ENCODE data around the gene ZNF488.

The ZNF488 gene

DNA sequence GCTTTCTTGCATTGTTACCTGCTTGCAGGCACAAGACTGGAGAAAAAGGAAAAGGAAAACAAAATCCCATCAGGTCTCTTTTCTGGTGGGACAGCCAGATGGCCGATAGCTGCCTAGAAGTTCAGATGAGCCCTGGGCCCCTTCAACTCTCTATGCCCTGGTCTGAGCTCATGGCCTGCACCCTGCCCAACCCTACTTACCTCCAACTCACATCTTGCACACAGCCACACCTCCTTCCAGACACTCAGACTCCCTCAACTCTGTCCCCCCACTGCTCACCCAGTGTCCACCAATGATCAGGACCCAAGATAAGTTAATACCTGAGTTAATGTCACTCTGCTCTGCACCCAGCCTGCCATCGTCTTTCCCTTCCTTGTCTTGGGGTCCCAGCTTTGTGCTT lies 25.0 kb downstream of the ZNF488 start:
- Histone ChIP-seq H3K9ac (ENCODE audit: low read length) (no peak overlapping the region), H3K4me3 (ENCODE audit: low read length) (no peak overlapping the region), H3K27me3 (ENCODE audit: control insufficient read depth, insufficient read depth, low read length) (no peaks in the 10 kb centered on the region), H3K4me1 (ENCODE audit: control insufficient read depth, insufficient read depth, low read length) (no peaks in the 10 kb centered on the region), H3K9me3 (ENCODE audit: control insufficient read depth, low read length) (no peaks in the 10 kb centered on the region), H3K36me3 (ENCODE audit: control insufficient read depth, insufficient read depth, low read length) (no peaks in the 10 kb centered on the region)

DNA sequence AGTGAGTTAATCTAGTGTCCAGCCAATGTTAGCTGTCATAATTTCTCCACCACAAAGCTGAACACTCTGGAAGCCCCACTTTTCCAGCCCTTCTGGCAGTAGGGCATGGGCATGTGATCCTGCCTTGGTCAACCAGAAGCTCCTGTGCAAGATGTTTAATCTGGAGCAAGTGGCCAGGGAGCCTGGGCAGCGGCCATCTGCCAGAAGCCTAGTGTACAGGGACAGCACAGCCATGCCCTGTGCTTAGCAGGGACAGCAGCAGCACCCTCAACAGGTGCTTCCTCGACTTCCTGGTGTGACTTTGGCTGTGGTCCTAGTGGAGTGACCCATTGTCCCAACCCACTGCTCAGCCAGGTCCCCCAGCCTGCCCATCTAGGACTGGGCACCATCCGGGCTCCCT lies 25.6 kb downstream of the ZNF488 start:
- Histone ChIP-seq H3K36me3 (ENCODE audit: control insufficient read depth, insufficient read depth, low read length) (no peaks in the 10 kb centered on the region), H3K4me3 (ENCODE audit: low read length) (no peak overlapping the region), H3K9me3 (ENCODE audit: control insufficient read depth, low read length) (no peaks in the 10 kb centered on the region), H3K9ac (ENCODE audit: low read length) (no peak overlapping the region), H3K4me1 (ENCODE audit: control insufficient read depth, insufficient read depth, low read length) (no peaks in the 10 kb centered on the region), H3K27me3 (ENCODE audit: control insufficient read depth, insufficient read depth, low read length) (no peaks in the 10 kb centered on the region)

DNA sequence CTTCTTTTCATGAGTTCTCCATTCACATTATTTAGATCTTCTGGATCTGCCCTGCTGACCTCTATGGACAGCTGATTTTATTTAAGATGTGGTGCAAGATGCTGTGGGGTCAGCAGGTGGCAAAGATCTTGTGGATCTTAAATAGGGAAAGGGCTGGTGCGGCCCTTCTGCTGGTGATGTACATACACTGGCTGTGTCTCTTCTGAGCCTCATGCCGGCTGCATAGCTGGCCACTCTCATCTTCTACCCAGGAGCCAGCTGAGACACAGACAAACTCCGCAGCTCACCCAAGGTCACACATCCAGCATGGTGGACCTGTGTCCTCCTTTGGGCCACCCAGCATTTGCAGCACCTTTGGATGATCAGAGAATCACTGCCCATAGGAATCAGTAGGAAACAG lies 26.2 kb downstream of the ZNF488 start:
- Histone ChIP-seq H3K4me1 (ENCODE audit: control insufficient read depth, insufficient read depth, low read length) (no peaks in the 10 kb centered on the region), H3K4me3 (ENCODE audit: low read length) (no peak overlapping the region), H3K9me3 (ENCODE audit: control insufficient read depth, low read length) (no peaks in the 10 kb centered on the region), H3K9ac (ENCODE audit: low read length) (no peak overlapping the region), H3K36me3 (ENCODE audit: control insufficient read depth, insufficient read depth, low read length) (no peaks in the 10 kb centered on the region), H3K27me3 (ENCODE audit: control insufficient read depth, insufficient read depth, low read length) (no peaks in the 10 kb centered on the region)

DNA sequence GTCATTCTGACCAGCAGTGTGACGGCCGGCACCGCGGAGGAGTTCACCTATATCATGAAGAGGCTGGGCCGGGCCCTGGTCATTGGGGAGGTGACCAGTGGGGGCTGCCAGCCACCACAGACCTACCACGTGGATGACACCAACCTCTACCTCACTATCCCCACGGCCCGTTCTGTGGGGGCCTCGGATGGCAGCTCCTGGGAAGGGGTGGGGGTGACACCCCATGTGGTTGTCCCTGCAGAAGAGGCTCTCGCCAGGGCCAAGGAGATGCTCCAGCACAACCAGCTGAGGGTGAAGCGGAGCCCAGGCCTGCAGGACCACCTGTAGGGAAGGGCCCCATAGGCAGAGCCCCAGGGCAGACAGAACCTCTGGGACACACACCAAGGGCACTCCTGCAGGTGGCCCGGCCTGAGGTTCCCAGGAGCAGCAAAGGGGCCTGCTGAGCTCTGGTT lies 26.9 kb downstream of the ZNF488 start:
- H3K4me3 ChIP-seq (ENCODE audit: low read length) = no peak overlapping the region
- no peaks in the 10 kb centered on the region for H3K4me1 ChIP-seq (ENCODE audit: control insufficient read depth, insufficient read depth, low read length)
- no peak overlapping the region for H3K9ac ChIP-seq (ENCODE audit: low read length)
- H3K9me3 ChIP-seq (ENCODE audit: control insufficient read depth, low read length) = no peaks in the 10 kb centered on the region
- no peaks in the 10 kb centered on the region for H3K27me3 ChIP-seq (ENCODE audit: control insufficient read depth, insufficient read depth, low read length)
- H3K36me3 ChIP-seq (ENCODE audit: control insufficient read depth, insufficient read depth, low read length) = no peaks in the 10 kb centered on the region

DNA sequence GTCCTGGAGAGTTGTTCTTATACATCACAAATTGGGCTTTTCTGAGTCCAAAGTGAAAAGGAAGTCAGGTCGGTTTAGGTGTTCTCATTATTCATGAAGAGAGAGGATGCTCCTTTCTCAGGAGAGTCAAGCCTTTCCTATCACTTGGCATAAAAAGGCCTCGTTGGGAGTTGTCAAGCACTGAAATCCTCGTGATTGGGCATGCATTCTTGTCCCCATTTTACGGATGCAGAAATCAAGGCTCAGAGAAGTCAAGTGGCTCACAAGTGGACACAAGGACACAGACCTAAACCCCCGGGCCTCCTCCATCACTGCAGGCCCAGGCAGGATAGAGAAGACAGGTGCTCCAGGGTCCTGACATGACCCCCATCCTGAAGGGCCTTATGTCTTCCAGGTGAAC lies 27.4 kb downstream of the ZNF488 start:
- no peak overlapping the region for H3K9ac ChIP-seq (ENCODE audit: low read length)
- no peaks in the 10 kb centered on the region for H3K27me3 ChIP-seq (ENCODE audit: control insufficient read depth, insufficient read depth, low read length)
- no peaks in the 10 kb centered on the region for H3K9me3 ChIP-seq (ENCODE audit: control insufficient read depth, low read length)
- H3K4me3 ChIP-seq (ENCODE audit: low read length) = no peak overlapping the region
- no peaks in the 10 kb centered on the region for H3K36me3 ChIP-seq (ENCODE audit: control insufficient read depth, insufficient read depth, low read length)
- H3K4me1 ChIP-seq (ENCODE audit: control insufficient read depth, insufficient read depth, low read length) = no peaks in the 10 kb centered on the region

DNA sequence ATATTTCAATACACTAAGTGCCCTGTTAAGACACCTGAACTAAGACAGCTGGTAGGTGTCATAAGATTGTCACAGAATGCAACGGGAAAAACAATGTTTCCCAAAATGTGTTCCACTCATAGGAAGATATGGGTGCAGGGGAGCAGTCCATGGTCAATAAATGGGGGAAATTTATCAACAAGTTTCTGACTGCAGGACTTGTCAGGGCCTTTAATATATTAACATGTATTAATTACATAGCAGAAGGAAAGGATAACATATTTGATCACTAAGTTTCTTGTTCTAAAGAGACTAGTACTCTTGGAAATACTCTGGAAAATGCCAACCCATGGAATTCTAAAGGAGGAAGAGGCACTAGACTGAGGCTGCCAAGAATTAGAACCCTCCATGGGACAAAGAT lies 29.2 kb downstream of the ZNF488 start:
- H3K9ac ChIP-seq (ENCODE audit: low read length) = no peak overlapping the region
- no peaks in the 10 kb centered on the region for H3K9me3 ChIP-seq (ENCODE audit: control insufficient read depth, low read length)
- H3K4me1 ChIP-seq (ENCODE audit: control insufficient read depth, insufficient read depth, low read length) = no peaks in the 10 kb centered on the region
- no peaks in the 10 kb centered on the region for H3K27me3 ChIP-seq (ENCODE audit: control insufficient read depth, insufficient read depth, low read length)
- no peak overlapping the region for H3K4me3 ChIP-seq (ENCODE audit: low read length)
- H3K36me3 ChIP-seq (ENCODE audit: control insufficient read depth, insufficient read depth, low read length) = no peaks in the 10 kb centered on the region

DNA sequence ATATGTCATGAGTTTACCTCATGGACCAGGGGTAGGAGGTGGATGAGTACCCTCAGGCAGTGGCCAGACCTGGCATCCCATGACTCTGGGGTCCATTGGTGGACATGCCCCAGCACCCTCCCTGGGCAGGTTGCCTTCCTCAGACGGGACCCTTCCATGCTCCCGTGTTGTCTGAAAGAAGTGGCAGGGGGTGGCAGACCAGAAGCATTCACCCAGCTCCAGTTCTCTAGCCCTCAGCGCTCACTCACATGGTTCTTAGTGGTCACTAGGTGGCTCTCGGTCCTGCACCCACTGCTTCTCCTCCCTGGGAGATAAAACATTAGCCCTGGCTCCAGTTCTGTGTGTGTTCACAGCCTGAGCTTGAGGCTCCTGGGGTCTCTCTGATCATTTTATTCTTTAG lies 29.9 kb downstream of the ZNF488 start:
- no peaks in the 10 kb centered on the region for H3K27me3 ChIP-seq (ENCODE audit: control insufficient read depth, insufficient read depth, low read length)
- no peaks in the 10 kb centered on the region for H3K36me3 ChIP-seq (ENCODE audit: control insufficient read depth, insufficient read depth, low read length)
- no peaks in the 10 kb centered on the region for H3K9me3 ChIP-seq (ENCODE audit: control insufficient read depth, low read length)
- no peaks in the 10 kb centered on the region for H3K4me1 ChIP-seq (ENCODE audit: control insufficient read depth, insufficient read depth, low read length)
- H3K4me3 ChIP-seq (ENCODE audit: low read length) = no peak overlapping the region
- no peak overlapping the region for H3K9ac ChIP-seq (ENCODE audit: low read length)

DNA sequence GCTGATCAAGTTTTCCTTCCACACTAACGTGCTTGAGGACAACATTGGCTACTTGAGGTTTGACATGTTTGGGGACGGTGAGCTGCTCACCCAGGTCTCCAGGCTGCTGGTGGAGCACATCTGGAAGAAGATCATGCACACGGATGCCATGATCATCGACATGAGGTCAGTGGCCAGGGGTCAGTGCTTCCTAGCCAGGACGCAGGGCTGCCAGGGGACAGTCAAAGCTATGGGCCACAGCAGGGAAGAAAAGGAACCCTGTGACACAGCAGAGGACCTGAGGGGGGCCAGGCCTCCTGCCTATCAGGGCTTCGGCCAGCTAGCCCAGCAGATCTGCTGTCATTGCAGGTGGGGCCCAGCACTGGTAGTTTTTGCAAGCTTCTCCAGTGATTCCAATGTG lies 30.7 kb downstream of the ZNF488 start:
- Histone ChIP-seq H3K9ac (ENCODE audit: low read length) (no peak overlapping the region), H3K27me3 (ENCODE audit: control insufficient read depth, insufficient read depth, low read length) (no peaks in the 10 kb centered on the region), H3K36me3 (ENCODE audit: control insufficient read depth, insufficient read depth, low read length) (no peaks in the 10 kb centered on the region), H3K4me1 (ENCODE audit: control insufficient read depth, insufficient read depth, low read length) (no peaks in the 10 kb centered on the region), H3K9me3 (ENCODE audit: control insufficient read depth, low read length) (no peaks in the 10 kb centered on the region), H3K4me3 (ENCODE audit: low read length) (no peak overlapping the region)

DNA sequence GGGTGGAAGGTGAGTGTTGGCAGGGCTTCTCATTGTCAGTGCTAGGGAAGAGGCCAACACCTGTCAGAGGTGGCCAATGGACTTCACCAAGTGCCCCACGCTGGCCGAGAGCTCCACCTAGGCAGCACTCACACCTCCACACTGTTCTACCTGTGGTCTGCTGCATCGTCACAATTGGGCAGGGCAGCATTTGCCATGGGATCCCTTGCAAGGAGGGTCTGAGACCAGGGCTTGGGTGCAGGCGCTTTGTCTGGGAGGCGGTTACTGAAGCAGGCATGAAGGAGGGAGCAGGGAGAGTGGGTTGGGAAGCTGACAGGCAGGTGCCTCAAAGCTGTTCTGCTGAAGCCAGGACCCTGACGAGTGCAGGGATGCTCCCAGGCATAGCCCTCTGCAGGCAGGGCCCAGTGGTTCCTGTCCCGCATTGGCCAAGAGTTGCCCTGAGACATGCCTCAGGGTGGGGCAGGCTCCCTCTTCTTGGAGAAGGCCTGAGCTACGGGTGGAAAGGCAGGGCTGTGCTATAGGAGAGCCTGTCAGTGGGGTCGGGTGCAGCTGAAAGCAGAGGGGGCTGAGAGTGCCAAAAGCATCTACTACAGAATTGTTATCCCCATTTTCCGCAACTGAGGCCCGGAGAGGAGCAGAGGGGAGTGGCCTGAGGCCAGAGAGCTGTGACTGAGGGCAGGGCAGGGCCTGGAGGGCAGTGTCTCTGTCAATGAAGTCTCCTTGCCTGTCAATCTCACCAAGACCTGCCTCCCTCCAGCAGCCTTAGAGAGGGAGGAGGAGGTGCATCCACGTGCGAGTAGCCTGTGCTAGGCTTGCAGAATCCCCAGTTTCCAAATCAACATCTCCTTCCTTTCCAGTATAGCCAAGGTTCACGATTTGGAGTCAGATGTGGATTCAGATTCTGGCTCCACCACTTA lies 31.9 kb downstream of the ZNF488 start:
- Histone ChIP-seq H3K9me3 (ENCODE audit: control insufficient read depth, low read length) (no peaks in the 10 kb centered on the region), H3K27me3 (ENCODE audit: control insufficient read depth, insufficient read depth, low read length) (no peaks in the 10 kb centered on the region), H3K36me3 (ENCODE audit: control insufficient read depth, insufficient read depth, low read length) (no peaks in the 10 kb centered on the region), H3K4me3 (ENCODE audit: low read length) (no peak overlapping the region), H3K4me1 (ENCODE audit: control insufficient read depth, insufficient read depth, low read length) (no peaks in the 10 kb centered on the region), H3K9ac (ENCODE audit: low read length) (no peak overlapping the region)

DNA sequence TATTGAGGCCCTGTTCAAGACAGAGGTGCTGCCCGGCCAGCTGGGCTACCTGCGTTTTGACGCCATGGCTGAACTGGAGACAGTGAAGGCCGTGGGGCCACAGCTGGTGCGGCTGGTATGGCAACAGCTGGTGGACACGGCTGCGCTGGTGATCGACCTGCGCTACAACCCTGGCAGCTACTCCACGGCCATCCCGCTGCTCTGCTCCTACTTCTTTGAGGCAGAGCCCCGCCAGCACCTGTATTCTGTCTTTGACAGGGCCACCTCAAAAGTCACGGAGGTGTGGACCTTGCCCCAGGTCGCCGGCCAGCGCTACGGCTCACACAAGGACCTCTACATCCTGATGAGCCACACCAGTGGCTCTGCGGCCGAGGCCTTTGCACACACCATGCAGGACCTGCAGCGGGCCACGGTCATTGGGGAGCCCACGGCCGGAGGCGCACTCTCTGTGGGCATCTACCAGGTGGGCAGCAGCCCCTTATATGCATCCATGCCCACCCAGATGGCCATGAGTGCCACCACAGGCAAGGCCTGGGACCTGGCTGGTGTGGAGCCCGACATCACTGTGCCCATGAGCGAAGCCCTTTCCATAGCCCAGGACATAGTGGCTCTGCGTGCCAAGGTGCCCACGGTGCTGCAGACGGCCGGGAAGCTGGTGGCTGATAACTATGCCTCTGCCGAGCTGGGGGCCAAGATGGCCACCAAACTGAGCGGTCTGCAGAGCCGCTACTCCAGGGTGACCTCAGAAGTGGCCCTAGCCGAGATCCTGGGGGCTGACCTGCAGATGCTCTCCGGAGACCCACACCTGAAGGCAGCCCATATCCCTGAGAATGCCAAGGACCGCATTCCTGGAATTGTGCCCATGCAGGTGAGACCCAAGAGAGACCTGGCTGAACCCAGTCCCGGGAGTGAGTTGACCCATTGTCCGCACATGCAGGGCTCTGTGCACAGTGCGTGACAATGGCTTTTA lies 33.1 kb downstream of the ZNF488 start:
- Histone ChIP-seq H3K9ac (ENCODE audit: low read length) (no peak overlapping the region), H3K4me1 (ENCODE audit: control insufficient read depth, insufficient read depth, low read length) (no peaks in the 10 kb centered on the region), H3K27me3 (ENCODE audit: control insufficient read depth, insufficient read depth, low read length) (no peaks in the 10 kb centered on the region)

DNA sequence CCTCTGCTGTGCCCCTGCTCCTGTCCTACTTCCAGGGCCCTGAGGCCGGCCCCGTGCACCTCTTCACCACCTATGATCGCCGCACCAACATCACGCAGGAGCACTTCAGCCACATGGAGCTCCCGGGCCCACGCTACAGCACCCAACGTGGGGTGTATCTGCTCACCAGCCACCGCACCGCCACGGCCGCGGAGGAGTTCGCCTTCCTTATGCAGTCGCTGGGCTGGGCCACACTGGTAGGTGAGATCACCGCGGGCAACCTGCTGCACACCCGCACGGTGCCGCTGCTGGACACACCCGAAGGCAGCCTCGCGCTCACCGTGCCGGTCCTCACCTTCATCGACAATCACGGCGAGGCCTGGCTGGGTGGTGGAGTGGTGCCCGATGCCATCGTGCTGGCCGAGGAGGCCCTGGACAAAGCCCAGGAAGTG lies 34.1 kb downstream of the ZNF488 start:
- Histone ChIP-seq H3K4me1 (ENCODE audit: control insufficient read depth, insufficient read depth, low read length) (no peaks in the 10 kb centered on the region), H3K27me3 (ENCODE audit: control insufficient read depth, insufficient read depth, low read length) (no peaks in the 10 kb centered on the region), H3K4me3 (ENCODE audit: low read length) (no peak overlapping the region), H3K9me3 (ENCODE audit: control insufficient read depth, low read length) (no peaks in the 10 kb centered on the region), H3K36me3 (ENCODE audit: control insufficient read depth, insufficient read depth, low read length) (no peaks in the 10 kb centered on the region), H3K9ac (ENCODE audit: low read length) (no peak overlapping the region)

More for the DNA sequence above, 33.1 kb downstream of the ZNF488 start:
- Histone ChIP-seq H3K36me3 (ENCODE audit: control insufficient read depth, insufficient read depth, low read length) (no peaks in the 10 kb centered on the region), H3K4me3 (ENCODE audit: low read length) (no peak overlapping the region), H3K9me3 (ENCODE audit: control insufficient read depth, low read length) (no peaks in the 10 kb centered on the region)

DNA sequence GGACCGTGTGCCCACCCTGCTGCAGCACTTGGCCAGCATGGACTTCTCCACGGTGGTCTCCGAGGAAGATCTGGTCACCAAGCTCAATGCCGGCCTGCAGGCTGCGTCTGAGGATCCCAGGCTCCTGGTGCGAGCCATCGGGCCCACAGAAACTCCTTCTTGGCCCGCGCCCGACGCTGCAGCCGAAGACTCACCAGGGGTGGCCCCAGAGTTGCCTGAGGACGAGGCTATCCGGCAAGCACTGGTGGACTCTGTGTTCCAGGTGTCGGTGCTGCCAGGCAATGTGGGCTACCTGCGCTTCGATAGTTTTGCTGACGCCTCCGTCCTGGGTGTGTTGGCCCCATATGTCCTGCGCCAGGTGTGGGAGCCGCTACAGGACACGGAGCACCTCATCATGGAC lies 34.6 kb downstream of the ZNF488 start:
- Histone ChIP-seq H3K9ac (ENCODE audit: low read length) (no peak overlapping the region), H3K27me3 (ENCODE audit: control insufficient read depth, insufficient read depth, low read length) (no peaks in the 10 kb centered on the region), H3K9me3 (ENCODE audit: control insufficient read depth, low read length) (no peaks in the 10 kb centered on the region), H3K4me3 (ENCODE audit: low read length) (no peak overlapping the region), H3K4me1 (ENCODE audit: control insufficient read depth, insufficient read depth, low read length) (no peaks in the 10 kb centered on the region), H3K36me3 (ENCODE audit: control insufficient read depth, insufficient read depth, low read length) (no peaks in the 10 kb centered on the region)

Data from mucosa of stomach (tissue), 1 donor.